GM21381 (cell line): ENCODE measurements around the gene EXOSC5.
A peak's percentile ranks its signal among the peaks of the same experiment; 100 is the strongest.
"Not testable (repeated sequence)": the region's sequence is repeated elsewhere in the genome, so short reads cannot be mapped to it uniquely, and the experiment has no call there.

Source experiments
- ATAC-seq: cut with Tn5 transposase; IDR thresholded peaks from one replicate; pipeline ENCODE4 v1.9.1; 2021; ENCODE audit warnings: mild to moderate bottlenecking, moderate library complexity; ENCODE audit not compliant: unreplicated experiment

Gene EXOSC5

GRCh38 chr19:41397086-41398049, at the start of gene EXOSC5, which contains the start of gene BCKDHA:
Gene EXOSC5 (minus strand): TSS chr19:41397359. CDS start chr19:41397328, 31 bp downstream.
Gene BCKDHA (plus strand): TSS chr19:41397818. CDS start chr19:41397828, 10 bp downstream.
- peak; percentile 87 for ATAC-seq

GRCh38 chr19:41445575-41445974, 48.4 kb upstream of the EXOSC5 start:
- ATAC-seq, result no peak

GRCh38 chr19:41443813-41444455, 46.8 kb upstream of the EXOSC5 start:
- ATAC-seq, result no peak

GRCh38 chr19:41442473-41443355, 45.6 kb upstream of the EXOSC5 start, which contains the start of gene ERICH4:
Gene ERICH4 (plus strand): TSS chr19:41443156. CDS start chr19:41443170, 14 bp downstream.
- no peak for ATAC-seq

GRCh38 chr19:41441321-41441945, 44.3 kb upstream of the EXOSC5 start:
- no peak for ATAC-seq

GRCh38 chr19:41439441-41440222, 42.5 kb upstream of the EXOSC5 start, which contains the start of gene DMAC2:
Gene DMAC2 (minus strand): TSS chr19:41439912. CDS start chr19:41439899, 13 bp downstream.
- ATAC-seq, result peak; percentile 89

- no peak for ATAC-seq
Measured at GRCh38 chr19:41437944-41438574, 40.9 kb upstream of the EXOSC5 start.

GRCh38 chr19:41436674-41436951, 39.5 kb upstream of the EXOSC5 start:
- no peak for ATAC-seq

- no peak for ATAC-seq
Measured at GRCh38 chr19:41435936-41436673, 38.9 kb upstream of the EXOSC5 start.

- ATAC-seq, result not testable (repeated sequence)
Measured at GRCh38 chr19:41435376-41435775, 38.2 kb upstream of the EXOSC5 start.

- ATAC-seq, result no peak
Measured at GRCh38 chr19:41434450-41434849, 37.3 kb upstream of the EXOSC5 start.

GRCh38 chr19:41433171-41433570, 36.0 kb upstream of the EXOSC5 start:
- ATAC-seq, result no peak

GRCh38 chr19:41431426-41432386, 34.5 kb upstream of the EXOSC5 start:
- ATAC-seq, result no peak

GRCh38 chr19:41430922-41431321, 33.8 kb upstream of the EXOSC5 start:
- ATAC-seq, result no peak

- no peak for ATAC-seq
Measured at GRCh38 chr19:41428481-41428859, 31.3 kb upstream of the EXOSC5 start.

- ATAC-seq, result no peak
Measured at GRCh38 chr19:41427647-41428480, 30.7 kb upstream of the EXOSC5 start.
